Fibroblast of lung (primary cell): ENCODE results near the gene IRF2BPL.

Source experiments
- EZH2 ChIP-seq: IDR thresholded peaks from 2 replicates; pipeline ENCODE4 v1.5.1; 2012; ENCODE audit warnings: low read length, control low read depth, mild to moderate bottlenecking; ENCODE audit errors: missing control alignments
- TF ChIP-seq, protein P1 (sequence below), 2 donors: IDR thresholded peaks in 1 of 2; conservative IDR thresholded peaks in 1 of 2; 1 replicate in 1 of 2; 2 replicates in 1 of 2; pipeline ENCODE4 v1.5.1; 2011 to 2012; ENCODE audit warnings: low read length in 2 of 2, control low read depth in 1 of 2, inconsistent platforms in 1 of 2, low read depth in 1 of 2, mild to moderate bottlenecking in 1 of 2

- TF ChIP-seq, protein P1, sequence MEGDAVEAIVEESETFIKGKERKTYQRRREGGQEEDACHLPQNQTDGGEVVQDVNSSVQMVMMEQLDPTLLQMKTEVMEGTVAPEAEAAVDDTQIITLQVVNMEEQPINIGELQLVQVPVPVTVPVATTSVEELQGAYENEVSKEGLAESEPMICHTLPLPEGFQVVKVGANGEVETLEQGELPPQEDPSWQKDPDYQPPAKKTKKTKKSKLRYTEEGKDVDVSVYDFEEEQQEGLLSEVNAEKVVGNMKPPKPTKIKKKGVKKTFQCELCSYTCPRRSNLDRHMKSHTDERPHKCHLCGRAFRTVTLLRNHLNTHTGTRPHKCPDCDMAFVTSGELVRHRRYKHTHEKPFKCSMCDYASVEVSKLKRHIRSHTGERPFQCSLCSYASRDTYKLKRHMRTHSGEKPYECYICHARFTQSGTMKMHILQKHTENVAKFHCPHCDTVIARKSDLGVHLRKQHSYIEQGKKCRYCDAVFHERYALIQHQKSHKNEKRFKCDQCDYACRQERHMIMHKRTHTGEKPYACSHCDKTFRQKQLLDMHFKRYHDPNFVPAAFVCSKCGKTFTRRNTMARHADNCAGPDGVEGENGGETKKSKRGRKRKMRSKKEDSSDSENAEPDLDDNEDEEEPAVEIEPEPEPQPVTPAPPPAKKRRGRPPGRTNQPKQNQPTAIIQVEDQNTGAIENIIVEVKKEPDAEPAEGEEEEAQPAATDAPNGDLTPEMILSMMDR (conservative IDR thresholded peaks at IDR 0.05 in 1 of 2, IDR thresholded peaks at IDR 0.05 in 1 of 2; ENCODE audit: low read depth in 1 of 2, low read length in 2 of 2), result no peak
- no peak for TF ChIP-seq EZH2
These were observed 24.0 kb upstream of the IRF2BPL start for GRCh38 chr14:77052281-77053044.
